ENCODE results near the gene ARSI. TPM values are rescaled to one million over a fixed set of nuclear protein-coding genes. Genes with fewer than 3 reads are reported as not detected.

Gene ARSI
- total and polyA plus RNA-seq, 8 donors, result 0.14 to 0.87 (median 0.24) TPM; not detected in 3

GRCh38 chr5:150341989-150342388, 39.3 kb upstream of the ARSI start:
- Histone ChIP-seq H3K4me3 (no peak overlapping the region), H3K27ac (no peak overlapping the region), H3K36me3 (no peaks in the 10 kb centered on the region), H3K9me3 (no peaks in the 10 kb centered on the region), H3K4me1 (no peaks in the 10 kb centered on the region), H3K27me3 (no peaks in the 10 kb centered on the region)
- WGBS, 2 donors, result 85 to 100% methylated on average over 1 of the region's 1 CpG
- FAIRE-seq, result no peak
- intact Hi-C loops (cut with DNase I), result loop anchor here in 1 of 3 donors (10.0 kb wide), 1 partner anchor 217 kb away; no protein-coding TSS in a partner anchor
- no peak for DNase-seq
- TF ChIP-seq CTCF (IDR thresholded peaks at IDR 0.05), result no peak
- no peak for ATAC-seq

GRCh38 chr5:150341331-150341730, 38.6 kb upstream of the ARSI start:
- no peak for TF ChIP-seq CTCF (IDR thresholded peaks at IDR 0.05)
- H3K27ac ChIP-seq, result no peak overlapping the region
- DNase-seq, result no peak
- H3K4me1 ChIP-seq, result no peaks in the 10 kb centered on the region
- no peaks in the 10 kb centered on the region for H3K27me3 ChIP-seq
- intact Hi-C loops (cut with DNase I), result loop anchor here in 1 of 3 donors (10.0 kb wide), 1 partner anchor 217 kb away; no protein-coding TSS in a partner anchor
- H3K36me3 ChIP-seq, result no peaks in the 10 kb centered on the region
- no peaks in the 10 kb centered on the region for H3K9me3 ChIP-seq
- H3K4me3 ChIP-seq, result no peak overlapping the region
- no peak for FAIRE-seq
- WGBS, 2 donors, result 73 to 80% methylated on average over 4 of the region's 4 CpGs
- ATAC-seq, result no peak

GRCh38 chr5:150340614-150341255, 38.0 kb upstream of the ARSI start:
- no peak for FAIRE-seq
- H3K36me3 ChIP-seq, result no peaks in the 10 kb centered on the region
- no peaks in the 10 kb centered on the region for H3K9me3 ChIP-seq
- DNase-seq, result no peak
- 72 to 80% methylated on average over 7 of the region's 7 CpGs for WGBS, 2 donors
- no peak for TF ChIP-seq CTCF (IDR thresholded peaks at IDR 0.05)
- H3K27me3 ChIP-seq, result no peaks in the 10 kb centered on the region
- intact Hi-C loops (cut with DNase I), result loop anchor here in 1 of 3 donors (10.0 kb wide), 1 partner anchor 216 kb away; no protein-coding TSS in a partner anchor
- no peaks in the 10 kb centered on the region for H3K4me1 ChIP-seq
- no peak for ATAC-seq
- no peak overlapping the region for H3K4me3 ChIP-seq
- H3K27ac ChIP-seq, result no peak overlapping the region

GRCh38 chr5:150339841-150340240, 37.1 kb upstream of the ARSI start:
- ATAC-seq, result no peak
- Histone ChIP-seq H3K9me3 (no peaks in the 10 kb centered on the region), H3K36me3 (no peaks in the 10 kb centered on the region), H3K27ac (no peak overlapping the region), H3K27me3 (no peaks in the 10 kb centered on the region), H3K4me3 (no peak overlapping the region), H3K4me1 (no peaks in the 10 kb centered on the region)
- FAIRE-seq, result no peak
- intact Hi-C loops (cut with DNase I), result loop anchor here in 1 of 3 donors (10.0 kb wide), 1 partner anchor 215 kb away; no protein-coding TSS in a partner anchor
- no peak for DNase-seq
- WGBS, 2 donors, result 84 to 93% methylated on average over 4 of the region's 4 CpGs
- no peak for TF ChIP-seq CTCF (IDR thresholded peaks at IDR 0.05)

- no peak for FAIRE-seq
- H3K36me3 ChIP-seq, result no peaks in the 10 kb centered on the region
- H3K9me3 ChIP-seq, result no peaks in the 10 kb centered on the region
- H3K4me3 ChIP-seq, result no peak overlapping the region
- no peaks in the 10 kb centered on the region for H3K4me1 ChIP-seq
- no peak for ATAC-seq
- DNase-seq, result no peak
- 65 to 73% methylated on average over 5 of the region's 5 CpGs for WGBS, 2 donors
- no peak for TF ChIP-seq CTCF (IDR thresholded peaks at IDR 0.05)
- no peaks in the 10 kb centered on the region for H3K27me3 ChIP-seq
- intact Hi-C loops (cut with DNase I), result no loop called here
- no peak overlapping the region for H3K27ac ChIP-seq
Measured at GRCh38 chr5:150339165-150339564, 36.5 kb upstream of the ARSI start.

Data from pancreas (tissue), 10 donors.